Right lobe of liver (tissue), 6 donors: Measurements from ENCODE around the gene CCDC88B. TPM values are rescaled to one million over a fixed set of nuclear protein-coding genes. Genes with fewer than 3 reads are reported as not detected.

ENCODE experiments used
- ATAC-seq, 4 donors: fragments of 200-7000 bp; cut with Tn5 transposase; one replicate each; pipeline ENCODE4 v1.9.1; 2020; ENCODE audit warnings: mild to moderate bottlenecking in 4 of 4, moderate library complexity in 4 of 4
- DNase-seq, 3 donors: peaks; one replicate each; pipeline ENCODE4 v3.0.0-alpha.2; 2020
- H3K27ac ChIP-seq, 3 donors: fragments of 200-600 bp; one replicate each; pipeline ENCODE4 v1.8.0; 2022
- H3K27me3 ChIP-seq, 2 donors: fragments of 200-600 bp; one replicate each; pipeline ENCODE4 v1.8.0; 2022
- H3K36me3 ChIP-seq, 4 donors: fragments of 200-600 bp; sonication (generic) in 1 of 4; one replicate each; pipeline versions ENCODE4 v1.5.1 to v1.8.0; 2017 to 2022; ENCODE audit warnings: control low read depth in 1 of 4
- H3K4me1 ChIP-seq, 4 donors: fragments of 200-600 bp; sonication (generic) in 1 of 4; one replicate each; pipeline versions ENCODE4 v1.5.1 to v1.8.0; 2017 to 2022; ENCODE audit warnings: control low read depth in 1 of 4
- H3K4me3 ChIP-seq, 3 donors: fragments of 200-600 bp; one replicate each; pipeline ENCODE4 v1.8.0; 2022
- H3K9me3 ChIP-seq, 4 donors: fragments of 200-600 bp; sonication (generic) in 1 of 4; one replicate each; pipeline versions ENCODE4 v1.5.1 to v1.8.0; 2017 to 2022; ENCODE audit warnings: control low read depth in 1 of 4
- CTCF ChIP-seq, 4 donors: fragments of 200-600 bp in 3 of 4; fragments of 450-650 bp in 1 of 4; IDR thresholded peaks; one replicate each; pipeline versions ENCODE4 v1.5.1 to v1.8.0; 2016 to 2022; ENCODE audit warnings: antibody characterized with exemption in 4 of 4, mild to moderate bottlenecking in 2 of 4
- POLR2A ChIP-seq: fragments of 450-650 bp; IDR thresholded peaks from one replicate; pipeline ENCODE4 v1.6.1; 2017; ENCODE audit warnings: antibody characterized with exemption, mild to moderate bottlenecking
- WGBS: methylation state at CpG from one replicate; pipeline ENCODE4 v1.1.6; 2018; ENCODE audit warnings: low coverage, low lambda C conversion rate; ENCODE audit not compliant: insufficient coverage; ENCODE audit errors: missing lambda C conversion rate; 5-methylcytosine and 5-hydroxymethylcytosine counted together
- intact Hi-C, 2 donors: fragments of 100-400 bp; cut with DNase I; formaldehyde crosslinking; loops; one replicate each; pipeline versions ENCODE4 v1.11.2 to v1.14.1; 2022
- total RNA-seq, 6 experiments: library from RNA; depleted of rRNA in 2 of 6; stranded (reverse); fragments of >200 nt in 2 of 6; fragmentation: NEBNext Ultra II Directional in 3 of 6; extraction: Animal tissue kit (Norgen Biotek cat#: 25700) in 3 of 6; gene quantifications; one replicate each; pipeline versions ENCODE4 v1.1.0 to v1.2.4, GENCODE V29; 2016 to 2023
- donor health status: DM: no; HTN: yes; CAD: no.
- donor health status: DM: no; HTN: no; CAD: no.
- donor health status: DM: no; HTN: no; CAD: no.
- donor health status: DM: no; HTN: yes; CAD: no.
- donor health status: DM: no; HTN: yes; CAD: no.

Gene CCDC88B
- total RNA-seq, 6 experiments from 2014 or later, result 2.4 to 10.6 (median 4.9) TPM

DNA sequence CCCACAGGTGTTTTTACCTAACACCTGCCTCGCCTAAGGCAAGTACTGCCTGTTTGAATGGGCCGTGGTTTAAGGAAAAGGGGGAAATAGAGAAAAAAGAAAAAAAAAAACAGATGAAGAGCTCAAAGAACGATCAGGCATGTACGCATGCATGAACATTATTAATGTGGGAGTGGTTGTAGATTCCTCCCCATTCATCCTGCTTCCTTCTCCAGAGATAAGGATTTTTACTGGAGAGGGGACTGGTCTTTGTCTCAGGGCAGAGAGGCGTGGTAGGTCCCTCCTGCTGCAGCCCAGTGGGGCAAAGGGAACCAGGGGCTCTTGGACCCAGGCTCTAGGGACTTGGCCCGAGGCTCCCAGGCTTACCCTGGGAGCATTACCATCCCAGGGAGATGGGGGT is 42.0 kb downstream of the CCDC88B start:
- Histone ChIP-seq H3K4me1 (no peaks in the 10 kb centered on the region), H3K27me3 (no peaks in the 10 kb centered on the region), H3K27ac (no peak overlapping the region), H3K4me3 (no peak overlapping the region), H3K36me3 (no peaks in the 10 kb centered on the region), H3K9me3 (no peaks in the 10 kb centered on the region)
- DNase-seq (no peak), ATAC-seq (no peak)
- intact Hi-C loops, result no loop called here
- no peak for TF ChIP-seq POLR2A
- no peak for TF ChIP-seq CTCF (IDR thresholded peaks at IDR 0.05)
- WGBS, result 27% methylated on average over 2 of the region's 6 CpGs

DNA sequence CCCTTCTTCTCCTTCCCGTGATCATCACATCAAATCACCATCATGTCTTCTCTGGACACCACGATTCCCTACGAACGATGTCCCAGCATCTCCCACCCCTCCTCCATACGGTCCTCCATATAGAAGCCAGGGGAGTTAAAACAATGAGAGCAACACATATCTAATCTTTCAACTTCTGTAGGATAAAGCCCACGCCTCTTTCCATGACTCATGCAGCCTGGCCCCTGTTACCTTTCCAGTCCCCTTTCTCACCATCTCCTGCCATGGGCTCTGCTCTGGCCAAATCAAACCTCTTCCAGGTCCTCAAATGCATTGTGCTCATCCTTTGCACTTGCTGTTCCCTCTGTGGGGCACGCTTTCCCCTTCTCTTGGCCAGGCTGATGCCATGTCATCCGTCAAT is 42.6 kb downstream of the CCDC88B start:
- no peak for DNase-seq
- Histone ChIP-seq H3K27me3 (no peaks in the 10 kb centered on the region), H3K27ac (no peak overlapping the region), H3K4me1 (no peaks in the 10 kb centered on the region), H3K36me3 (no peaks in the 10 kb centered on the region), H3K9me3 (no peaks in the 10 kb centered on the region), H3K4me3 (no peak overlapping the region)
- ATAC-seq, result no peak
- intact Hi-C loops, result no loop called here
- no peak for TF ChIP-seq CTCF (IDR thresholded peaks at IDR 0.05)
- TF ChIP-seq POLR2A, result no peak
- WGBS, result 45% methylated on average over 5 of the region's 8 CpGs

- 42% methylated on average over 1 of the region's 2 CpGs for WGBS
- no peak overlapping the region for H3K27ac ChIP-seq
- no peaks in the 10 kb centered on the region for H3K4me1 ChIP-seq
- TF ChIP-seq POLR2A (no peak), CTCF (IDR thresholded peaks at IDR 0.05) (no peak)
- no peak overlapping the region for H3K4me3 ChIP-seq
- H3K36me3 ChIP-seq, result no peaks in the 10 kb centered on the region
- H3K9me3 ChIP-seq, result no peaks in the 10 kb centered on the region
- DNase-seq, result no peak
- no peaks in the 10 kb centered on the region for H3K27me3 ChIP-seq
- intact Hi-C loops, result no loop called here
- no peak for ATAC-seq
Measured at GRCh38 chr11:64383580-64383979, 43.6 kb downstream of the CCDC88B start.

DNA sequence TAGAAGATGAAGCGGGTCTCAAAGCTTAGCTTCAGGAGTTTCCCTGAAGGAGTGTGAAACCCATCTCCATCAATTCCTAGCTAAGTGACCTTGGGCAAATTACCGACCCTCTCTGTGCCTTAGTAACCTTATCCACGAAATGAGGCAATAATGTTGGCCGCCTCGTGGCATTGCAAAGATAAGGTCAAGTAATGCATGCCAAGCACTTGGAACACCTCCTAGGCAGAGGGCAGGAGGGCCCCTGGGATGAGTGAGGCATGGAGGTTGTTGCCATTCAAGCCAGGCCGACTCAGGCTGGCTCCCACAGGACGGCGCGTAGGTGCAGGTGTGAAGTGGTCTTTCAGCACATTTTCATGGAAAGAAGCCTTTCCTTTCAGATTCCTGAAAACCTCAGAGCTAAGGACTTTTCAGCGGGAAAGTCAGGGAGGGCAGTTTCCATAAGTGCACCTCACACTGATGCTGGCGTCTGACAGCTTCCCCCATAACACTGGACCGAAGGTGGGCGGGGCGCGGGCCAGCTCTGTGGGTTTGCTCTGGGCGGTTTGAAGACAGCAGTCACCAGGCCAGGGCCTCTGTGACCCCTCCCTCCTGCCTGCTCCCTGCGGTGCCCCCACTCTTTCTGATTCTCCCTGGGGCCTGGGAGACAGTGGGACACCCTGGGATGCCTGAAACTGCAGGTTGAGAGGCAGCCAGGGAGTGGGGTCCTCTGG is 44.2 kb downstream of the CCDC88B start:
- DNase-seq, result no peak
- WGBS, result 51% methylated on average over 10 of the region's 17 CpGs
- intact Hi-C loops, result no loop called here
- no peak for TF ChIP-seq CTCF (IDR thresholded peaks at IDR 0.05)
- TF ChIP-seq POLR2A, result no peak
- H3K27ac ChIP-seq, result no peak overlapping the region
- no peak overlapping the region for H3K4me3 ChIP-seq
- no peaks in the 10 kb centered on the region for H3K36me3 ChIP-seq
- no peaks in the 10 kb centered on the region for H3K9me3 ChIP-seq
- H3K4me1 ChIP-seq, result no peaks in the 10 kb centered on the region
- no peak for ATAC-seq
- no peaks in the 10 kb centered on the region for H3K27me3 ChIP-seq
